Kidney (tissue), 14 donors: Measurements from ENCODE around the gene FBXO33. TPM values are rescaled to one million over a fixed set of nuclear protein-coding genes. Genes with fewer than 3 reads are reported as not detected.

Experiments used
- DNase-seq, 5 donors: peaks; one replicate each; pipeline ENCODE4 v3.0.0-alpha.2; 2013 to 2020
- FAIRE-seq: peaks from 2 replicates; lab custom pipeline; 2012; peaks lifted over from hg19 to GRCh38; lab: Jason Lieb, UNC
- H3K27ac ChIP-seq, 2 donors: one replicate each; pipeline ENCODE4 v1.7.0; 2013; ENCODE audit warnings: low read depth in 2 of 2, low read length in 2 of 2, inconsistent platforms in 1 of 2
- H3K27me3 ChIP-seq: one replicate; pipeline ENCODE4 v1.7.1; 2013; ENCODE audit warnings: low read length, inconsistent platforms; ENCODE audit not compliant: control insufficient read depth, insufficient read depth
- H3K36me3 ChIP-seq, 3 donors: one replicate each; pipeline versions ENCODE4 v1.7.0 to v1.7.1; 2013; ENCODE audit warnings: low read length in 3 of 3, control low read depth in 1 of 3, inconsistent platforms in 1 of 3; ENCODE audit not compliant: insufficient read depth in 3 of 3, control insufficient read depth in 2 of 3
- H3K4me1 ChIP-seq, 3 donors: one replicate each; pipeline versions ENCODE4 v1.7.0 to v1.7.1; 2013; ENCODE audit warnings: low read length in 3 of 3, inconsistent platforms in 1 of 3, low read depth in 1 of 3; ENCODE audit not compliant: control insufficient read depth in 2 of 3, insufficient read depth in 2 of 3
- H3K4me3 ChIP-seq, 3 donors: one replicate each; pipeline versions ENCODE4 v1.7.0 to v1.8.1; 2013; ENCODE audit warnings: low read length in 3 of 3, control low read depth in 1 of 3, inconsistent platforms in 1 of 3
- H3K9ac ChIP-seq, 3 donors: one replicate each; pipeline versions ENCODE4 v1.7.0 to v1.7.1; 2013; ENCODE audit warnings: low read length in 3 of 3, control low read depth in 1 of 3, inconsistent platforms in 1 of 3
- H3K9me3 ChIP-seq, 3 donors: one replicate each; pipeline versions ENCODE4 v1.7.0 to v1.7.1; 2013; ENCODE audit warnings: low read length in 3 of 3, control low read depth in 1 of 3, inconsistent platforms in 1 of 3; ENCODE audit not compliant: control insufficient read depth in 2 of 3, insufficient read depth in 1 of 3
- CTCF ChIP-seq: IDR thresholded peaks from 3 replicates; pipeline ENCODE4 v1.5.1; 2012; ENCODE audit warnings: mild to moderate bottlenecking, moderate library complexity, borderline replicate concordance; ENCODE audit not compliant: insufficient read depth; ENCODE audit errors: extremely low read depth
- intact Hi-C: fragments of 100-400 bp; cut with DNase I; formaldehyde crosslinking; loops from one replicate; pipeline ENCODE4 v1.11.1; 2022
- polyA plus RNA-seq: library from polyadenylated mRNA; stranded (reverse); fragments of 350-450 nt; fragmentation: Illumina TruSeq; extraction: RNeasy Lipid Tissue Mini Kit (QIAGEN cat#74804); gene quantifications from one replicate; pipeline ENCODE4 v1.2.3, GENCODE V29; 2014; ENCODE audit warnings: low read depth, low replicate concordance; ENCODE audit not compliant: insufficient read depth
- total RNA-seq: library from RNA; stranded (reverse); fragmentation: NEBNext Ultra II Directional; extraction: Animal tissue kit (Norgen Biotek cat#: 25700); gene quantifications from one replicate; pipeline ENCODE4 v1.2.1, GENCODE V29; 2021
- donor health status: control.
- donor health status: control.
- donor health status: control.
- donor health status: control.
- donor health status: control.
- donor health status: DM: yes; HTN: yes; CAD: no.
- donor health status: Normal renal cell carcinoma (clear cell type).

Gene FBXO33
- total and polyA plus RNA-seq, 2 donors from 2014 or later = 6.5 to 11.2 TPM

- peak in 4 of 5 donors; percentile 13 to 43 (median 32) for DNase-seq
- intact Hi-C loops = no loop called here
- Histone ChIP-seq H3K9ac (no peak overlapping the region), H3K27ac (no peak overlapping the region), H3K27me3 (no peaks in the 10 kb centered on the region), H3K4me3 (no peak overlapping the region), H3K36me3 (no peaks in the 10 kb centered on the region), H3K9me3 (no peaks in the 10 kb centered on the region), H3K4me1 (peaks cover 0 to 2% (median 0%) of the 10 kb centered on the region in 3 donors)
- FAIRE-seq = no peak
- no peak for TF ChIP-seq CTCF
These were observed 37.0 kb upstream of the FBXO33 start for GRCh38 chr14:39469094-39469710.

GRCh38 chr14:39467889-39468524 lies 35.8 kb upstream of the FBXO33 start:
- TF ChIP-seq CTCF = no peak
- H3K27ac ChIP-seq = no peak overlapping the region
- H3K36me3 ChIP-seq = no peaks in the 10 kb centered on the region
- FAIRE-seq = no peak
- no peaks in the 10 kb centered on the region for H3K27me3 ChIP-seq
- H3K9ac ChIP-seq = no peak overlapping the region
- no peak overlapping the region for H3K4me3 ChIP-seq
- DNase-seq = peak in 3 of 5 donors; percentile 12 to 27 (median 27)
- peaks cover 0 to 2% (median 0%) of the 10 kb centered on the region in 3 donors for H3K4me1 ChIP-seq
- H3K9me3 ChIP-seq = no peaks in the 10 kb centered on the region
- intact Hi-C loops = no loop called here

- Histone ChIP-seq H3K4me3 (no peak overlapping the region), H3K9me3 (no peaks in the 10 kb centered on the region), H3K27ac (no peak overlapping the region), H3K36me3 (no peaks in the 10 kb centered on the region), H3K27me3 (no peaks in the 10 kb centered on the region), H3K9ac (no peak overlapping the region), H3K4me1 (no peaks in the 10 kb centered on the region)
- no peak for TF ChIP-seq CTCF
- intact Hi-C loops = no loop called here
- DNase-seq (no peak), FAIRE-seq (no peak)
These were observed 27.7 kb upstream of the FBXO33 start for GRCh38 chr14:39459795-39460478.
